Adipose tissue (tissue), 3 donors: Measurements from ENCODE around the gene FAM111A. TPM values are rescaled to one million over a fixed set of nuclear protein-coding genes. Genes with fewer than 3 reads are reported as not detected.

Source experiments
- H3K27ac ChIP-seq: one replicate; pipeline ENCODE4 v1.5.1; 2013; ENCODE audit warnings: low read depth, low read length
- WGBS, 3 donors: extraction: QIAGEN DNeasy Blood & Tissue Kit; methylation state at CpG; one replicate each; pipeline ENCODE4 v1.1.7; 2013; 5-methylcytosine and 5-hydroxymethylcytosine counted together
- polyA plus RNA-seq, 3 donors: library from polyadenylated mRNA; stranded (reverse); fragments of 200-250 nt; gene quantifications; one replicate each; pipeline ENCODE4 v1.2.3, GENCODE V29; 2013
- donor health status: healthy with polysubstance abuse.
- donor health status: Bipolar disorder and iron deficiency.
- donor health status: healthy.

FAM111A gene
- polyA plus RNA-seq, 3 donors = 5.6 to 19.2 (median 13.7) TPM

- no peak overlapping the region for H3K27ac ChIP-seq
- WGBS, 3 donors = 66 to 92% (median 76%) methylated on average over 4 of the region's 4 CpGs
Observed at GRCh38 chr11:59191095-59191494, 48.4 kb downstream of the FAM111A start.

- H3K27ac ChIP-seq = no peak overlapping the region
- WGBS, 3 donors = 86 to 90% (median 89%) methylated on average over 8 of the region's 8 CpGs
Observed at GRCh38 chr11:59191890-59192289, 49.2 kb downstream of the FAM111A start.

- WGBS, 3 donors = 85 to 88% (median 86%) methylated on average over 4 of the region's 4 CpGs
- H3K27ac ChIP-seq = no peak overlapping the region
Observed at GRCh38 chr11:59192446-59193020, 49.9 kb downstream of the FAM111A start.

- H3K27ac ChIP-seq = no peak overlapping the region
- WGBS, 3 donors = 91 to 92% (median 91%) methylated on average over 10 of the region's 10 CpGs
Observed at GRCh38 chr11:59193587-59194130, 51.0 kb downstream of the FAM111A start.

GRCh38 chr11:59195586-59195985 lies 52.9 kb downstream of the FAM111A start:
- 58 to 75% (median 70%) methylated on average over 4 of the region's 4 CpGs for WGBS, 3 donors
- H3K27ac ChIP-seq = no peak overlapping the region

GRCh38 chr11:59196777-59197176 lies 54.1 kb downstream of the FAM111A start:
- 74 to 85% (median 80%) methylated on average over 2 of the region's 2 CpGs for WGBS, 3 donors
- no peak overlapping the region for H3K27ac ChIP-seq

- no peak overlapping the region for H3K27ac ChIP-seq
- WGBS, 3 donors = 17 to 25% (median 20%) methylated on average over 9 of the region's 9 CpGs
Observed at GRCh38 chr11:59197991-59198390, 55.3 kb downstream of the FAM111A start.

GRCh38 chr11:59198726-59199125 lies 56.1 kb downstream of the FAM111A start:
- no peak overlapping the region for H3K27ac ChIP-seq
- WGBS, 3 donors = 88 to 92% (median 89%) methylated on average over 2 of the region's 2 CpGs

GRCh38 chr11:59199546-59200422 lies 57.1 kb downstream of the FAM111A start:
- no peak overlapping the region for H3K27ac ChIP-seq
- WGBS, 3 donors = 71 to 85% (median 73%) methylated on average over 14 of the region's 14 CpGs

- 28 to 71% (median 34%) methylated on average over 4 of the region's 4 CpGs for WGBS, 3 donors
Observed at GRCh38 chr11:59200423-59200746, 57.7 kb downstream of the FAM111A start.

GRCh38 chr11:59201353-59201752 lies 58.7 kb downstream of the FAM111A start:
- no peak overlapping the region for H3K27ac ChIP-seq
- WGBS, 3 donors = 85 to 92% (median 90%) methylated on average over 3 of the region's 3 CpGs

More at GRCh38 chr11:59200423-59200746, 57.7 kb downstream of the FAM111A start:
- H3K27ac ChIP-seq = no peak overlapping the region

Other genes starting within 250 kb of the FAM111A start
- gene GLYATL1, start 203.4 kb upstream of the FAM111A start, polyA plus RNA-seq = under 1 TPM; 0.13 to 0.79 (median 0.76) TPM
- gene GLYATL1B, start 56.5 kb upstream of the FAM111A start, polyA plus RNA-seq = not detected
- gene FAM111B, start 35.6 kb upstream of the FAM111A start, polyA plus RNA-seq = under 1 TPM in 2 of 3 donors, not detected in 1; 0.05 to 0.15 TPM
- gene DTX4, start 29.3 kb downstream of the FAM111A start, polyA plus RNA-seq = 10 to 100 TPM in 1 of 3 donors, 1 to 10 TPM in 2; 5.2 to 41.4 (median 7.0) TPM
- 10 to 100 TPM in 2 of 3 donors, 1 to 10 TPM in 1; 2.3 to 13.5 (median 11.8) TPM for gene MPEG1, start 70.1 kb downstream of the FAM111A start, polyA plus RNA-seq
- gene OR5AN1, start 216.0 kb downstream of the FAM111A start, polyA plus RNA-seq = not detected